Measurements from ENCODE around the gene FADS2.

The FADS2 gene

DNA sequence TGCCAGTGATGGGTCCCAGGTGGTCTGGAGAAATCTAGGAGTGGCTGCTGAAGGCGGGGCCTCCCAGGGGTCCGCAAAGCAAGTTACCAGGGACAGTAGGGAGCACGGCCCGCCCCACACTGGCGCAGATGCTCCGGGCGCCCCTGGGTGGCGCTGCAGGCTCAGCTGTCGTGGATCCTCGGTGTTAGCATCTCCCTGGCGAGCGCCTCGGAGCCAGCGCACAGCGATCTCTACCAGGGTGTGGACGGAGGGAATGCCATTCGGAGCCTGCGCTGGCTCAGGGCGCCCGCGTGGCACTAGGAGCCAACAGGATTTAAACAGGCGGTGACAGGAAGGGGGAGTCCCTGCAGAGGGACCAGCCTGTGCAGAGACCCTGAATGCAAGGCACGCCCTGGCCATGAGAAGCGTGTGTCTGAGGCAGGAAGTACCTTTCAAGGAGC, 43.1 kb downstream of the FADS2 start:
- TF ChIP-seq, protein P1, sequence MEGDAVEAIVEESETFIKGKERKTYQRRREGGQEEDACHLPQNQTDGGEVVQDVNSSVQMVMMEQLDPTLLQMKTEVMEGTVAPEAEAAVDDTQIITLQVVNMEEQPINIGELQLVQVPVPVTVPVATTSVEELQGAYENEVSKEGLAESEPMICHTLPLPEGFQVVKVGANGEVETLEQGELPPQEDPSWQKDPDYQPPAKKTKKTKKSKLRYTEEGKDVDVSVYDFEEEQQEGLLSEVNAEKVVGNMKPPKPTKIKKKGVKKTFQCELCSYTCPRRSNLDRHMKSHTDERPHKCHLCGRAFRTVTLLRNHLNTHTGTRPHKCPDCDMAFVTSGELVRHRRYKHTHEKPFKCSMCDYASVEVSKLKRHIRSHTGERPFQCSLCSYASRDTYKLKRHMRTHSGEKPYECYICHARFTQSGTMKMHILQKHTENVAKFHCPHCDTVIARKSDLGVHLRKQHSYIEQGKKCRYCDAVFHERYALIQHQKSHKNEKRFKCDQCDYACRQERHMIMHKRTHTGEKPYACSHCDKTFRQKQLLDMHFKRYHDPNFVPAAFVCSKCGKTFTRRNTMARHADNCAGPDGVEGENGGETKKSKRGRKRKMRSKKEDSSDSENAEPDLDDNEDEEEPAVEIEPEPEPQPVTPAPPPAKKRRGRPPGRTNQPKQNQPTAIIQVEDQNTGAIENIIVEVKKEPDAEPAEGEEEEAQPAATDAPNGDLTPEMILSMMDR (IDR thresholded peaks at IDR 0.05; ENCODE audit: low read depth, low read length): peak; percentile 94
- peak; percentile 50 for DNase-seq (ENCODE audit: extremely low read depth, low read depth)

DNA sequence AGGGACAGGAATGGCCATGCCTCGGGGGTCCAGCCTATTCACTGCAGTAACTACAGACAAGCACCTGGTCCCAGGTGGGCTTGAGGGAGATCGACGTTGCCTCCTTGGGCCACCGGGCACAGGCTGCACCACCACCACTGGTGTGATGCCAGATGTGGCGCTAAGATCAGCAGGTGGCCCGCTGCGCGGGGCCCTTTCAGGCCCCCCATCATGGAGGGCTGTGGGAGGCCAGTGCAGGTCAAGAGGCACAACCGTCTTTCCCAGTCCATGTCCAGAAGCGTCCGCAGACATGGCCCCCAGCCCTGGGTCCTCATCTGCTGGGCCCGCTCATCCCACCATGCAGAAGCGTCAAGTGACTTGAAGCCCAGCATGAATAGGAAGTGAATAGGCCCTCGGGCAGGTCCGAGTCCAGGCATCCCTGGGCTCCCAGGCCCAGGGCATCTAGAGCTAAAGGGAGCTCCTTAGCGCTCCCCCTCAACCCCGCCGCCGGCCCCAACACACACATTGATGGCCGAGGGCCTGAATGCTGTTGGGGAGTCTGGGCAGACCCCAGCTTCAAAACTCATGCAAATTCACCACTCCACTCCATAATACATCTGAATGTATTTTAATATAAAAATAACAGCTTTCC, 45.0 kb downstream of the FADS2 start:
- TF ChIP-seq, protein P1 (IDR thresholded peaks at IDR 0.05; ENCODE audit: low read depth, low read length): no peak
- DNase-seq (ENCODE audit: extremely low read depth, low read depth): no peak

- no peak for DNase-seq (ENCODE audit: extremely low read depth, low read depth)
Measured at GRCh38 chr11:61873588-61874376, 45.7 kb downstream of the FADS2 start.

GRCh38 chr11:61874377-61874809, 46.3 kb downstream of the FADS2 start:
- TF ChIP-seq, protein P1 (IDR thresholded peaks at IDR 0.05; ENCODE audit: low read depth, low read length): no peak
- no peak for DNase-seq (ENCODE audit: extremely low read depth, low read depth)

More at GRCh38 chr11:61873588-61874376, 45.7 kb downstream of the FADS2 start:
- TF ChIP-seq, protein P1 (IDR thresholded peaks at IDR 0.05; ENCODE audit: low read depth, low read length): no peak

GRCh38 chr11:61874853-61875252, 46.8 kb downstream of the FADS2 start:
- DNase-seq (ENCODE audit: extremely low read depth, low read depth): no peak
- TF ChIP-seq, protein P1 (IDR thresholded peaks at IDR 0.05; ENCODE audit: low read depth, low read length): no peak

DNA sequence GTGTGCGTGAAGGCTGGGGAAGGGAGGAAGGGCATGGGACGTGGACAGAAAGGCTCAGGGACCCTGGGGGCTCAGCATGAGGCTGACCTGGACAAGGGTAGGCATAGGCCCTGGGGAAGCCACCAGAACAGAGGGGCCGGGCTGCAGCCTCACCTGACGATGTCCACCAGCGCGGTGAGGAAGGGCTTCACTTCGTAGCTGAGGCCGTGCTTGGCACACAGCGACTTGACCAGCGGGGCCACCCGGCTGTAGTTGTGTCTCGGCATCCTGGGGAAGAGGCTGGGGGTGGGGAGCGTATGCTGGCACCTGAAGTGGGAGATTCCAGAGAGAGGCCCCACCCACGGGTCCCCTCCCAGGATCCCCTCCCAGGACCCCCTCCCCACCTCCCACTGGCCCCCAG, 47.6 kb downstream of the FADS2 start:
- DNase-seq (ENCODE audit: extremely low read depth, low read depth): no peak
- TF ChIP-seq, protein P1 (IDR thresholded peaks at IDR 0.05; ENCODE audit: low read depth, low read length): no peak

- no peak for DNase-seq (ENCODE audit: extremely low read depth, low read depth)
- TF ChIP-seq, protein P1 (IDR thresholded peaks at IDR 0.05; ENCODE audit: low read depth, low read length): no peak
Measured at GRCh38 chr11:61879152-61879551, 51.1 kb downstream of the FADS2 start.

All from AG09319 (cell line).